ENCODE results near the gene SDS.
"Not testable (repeated sequence)": the region's sequence is repeated elsewhere in the genome, so short reads cannot be mapped to it uniquely, and the experiment has no call there.

GRCh38 chr12:113354192-113354591 is 49.5 kb downstream of the SDS start:
- TF ChIP-seq CTCF, POLR2A (IDR thresholded peaks at IDR 0.05): not testable (repeated sequence)
